Fibroblast of the aortic adventitia (primary cell): ENCODE measurements around the gene TMEM170A. TPM values are rescaled to one million over a fixed set of nuclear protein-coding genes. Genes with fewer than 3 reads are reported as not detected.

ENCODE experiments used
- DNase-seq: peaks from one replicate; pipeline ENCODE4 v3.0.0-alpha.2; 2010; ENCODE audit warnings: low read depth
- H3K4me3 ChIP-seq: 2 replicates; pipeline ENCODE4 v1.5.1; 2011; ENCODE audit warnings: low read depth, mild to moderate bottlenecking, control low read depth, low read length, moderate library complexity
- total RNA-seq: library from RNA; depleted of rRNA; stranded (reverse); fragments of >200 nt; gene quantifications from 2 replicates; pipeline ENCODE4 v1.2.3, GENCODE V29; 2012; ENCODE audit warnings: low replicate concordance
- TF ChIP-seq, protein P1 (sequence below): IDR thresholded peaks from 2 replicates; pipeline ENCODE4 v1.5.1; 2011; ENCODE audit warnings: mild to moderate bottlenecking, low read length, control low read depth, inconsistent platforms; ENCODE audit not compliant: insufficient read depth

Gene TMEM170A
- total RNA-seq, 1 donor = 13.6 TPM

GRCh38 chr16:75497558-75497957 is 33.1 kb upstream of the TMEM170A start:
- no peak for DNase-seq
- TF ChIP-seq, protein P1, sequence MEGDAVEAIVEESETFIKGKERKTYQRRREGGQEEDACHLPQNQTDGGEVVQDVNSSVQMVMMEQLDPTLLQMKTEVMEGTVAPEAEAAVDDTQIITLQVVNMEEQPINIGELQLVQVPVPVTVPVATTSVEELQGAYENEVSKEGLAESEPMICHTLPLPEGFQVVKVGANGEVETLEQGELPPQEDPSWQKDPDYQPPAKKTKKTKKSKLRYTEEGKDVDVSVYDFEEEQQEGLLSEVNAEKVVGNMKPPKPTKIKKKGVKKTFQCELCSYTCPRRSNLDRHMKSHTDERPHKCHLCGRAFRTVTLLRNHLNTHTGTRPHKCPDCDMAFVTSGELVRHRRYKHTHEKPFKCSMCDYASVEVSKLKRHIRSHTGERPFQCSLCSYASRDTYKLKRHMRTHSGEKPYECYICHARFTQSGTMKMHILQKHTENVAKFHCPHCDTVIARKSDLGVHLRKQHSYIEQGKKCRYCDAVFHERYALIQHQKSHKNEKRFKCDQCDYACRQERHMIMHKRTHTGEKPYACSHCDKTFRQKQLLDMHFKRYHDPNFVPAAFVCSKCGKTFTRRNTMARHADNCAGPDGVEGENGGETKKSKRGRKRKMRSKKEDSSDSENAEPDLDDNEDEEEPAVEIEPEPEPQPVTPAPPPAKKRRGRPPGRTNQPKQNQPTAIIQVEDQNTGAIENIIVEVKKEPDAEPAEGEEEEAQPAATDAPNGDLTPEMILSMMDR = no peak
- H3K4me3 ChIP-seq = no peak overlapping the region

DNA sequence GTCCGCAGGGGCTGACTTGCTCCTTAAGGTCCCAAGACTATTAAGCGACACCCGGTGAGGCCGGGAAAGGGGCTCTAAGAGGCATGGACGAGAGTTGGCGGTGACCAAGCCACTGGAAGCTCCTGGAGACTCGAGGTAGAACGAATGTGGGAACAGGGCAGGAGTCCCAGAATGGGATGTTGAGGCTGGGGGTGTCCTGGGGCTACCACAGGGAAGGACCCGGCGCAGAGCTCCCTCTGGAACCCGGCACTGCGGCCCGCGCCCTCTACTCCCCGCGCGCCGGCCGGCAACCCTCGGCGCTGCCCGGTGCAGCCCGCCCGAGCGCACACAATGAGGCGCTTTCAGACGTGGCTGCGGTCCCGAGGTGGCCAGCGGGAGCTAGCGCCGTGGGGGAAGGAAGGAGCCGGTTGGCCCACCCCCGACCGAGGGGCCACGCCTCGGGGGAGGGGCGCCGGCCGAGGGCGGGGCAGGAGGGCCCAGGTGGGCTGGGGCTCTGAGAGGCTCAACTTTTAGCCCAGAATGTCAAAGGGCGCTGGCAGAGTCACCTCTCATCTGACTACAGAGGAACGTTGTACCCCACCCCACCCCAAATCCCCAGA is 30.7 kb upstream of the TMEM170A start, which contains the start of gene CHST6:
Gene CHST6 (minus strand): TSS at position 366 of the 599 bp plus-strand sequence. CDS start 15,613 bp downstream, outside the sequence.
- no peak for DNase-seq
- peak within 1 kb of the TSS; percentile 37 for H3K4me3 ChIP-seq
- TF ChIP-seq, protein P1 = no peak

DNA sequence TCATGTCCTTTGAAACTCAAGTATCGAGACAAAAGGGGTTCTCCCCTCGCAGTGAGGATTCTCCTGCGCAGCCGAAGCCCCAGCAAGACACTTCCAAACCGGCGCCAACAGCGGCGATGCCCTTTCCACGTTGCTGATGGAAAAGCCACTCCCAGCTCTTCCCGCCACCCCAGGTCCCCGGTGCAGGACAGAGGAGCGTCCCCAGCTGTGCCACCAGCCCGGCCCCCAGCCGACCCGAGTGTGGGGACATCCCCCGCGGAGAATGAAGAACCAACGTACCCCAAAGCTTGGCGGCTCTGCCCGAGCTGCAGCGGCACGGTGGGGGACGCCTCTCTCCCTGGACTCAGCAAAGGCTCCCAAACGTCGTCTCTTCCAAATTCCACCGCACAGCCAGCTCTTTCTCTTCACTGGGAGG is 30.2 kb upstream of the TMEM170A start:
- no peak for DNase-seq
- TF ChIP-seq, protein P1 = no peak
- peak overlapping the region; percentile 37 for H3K4me3 ChIP-seq

DNA sequence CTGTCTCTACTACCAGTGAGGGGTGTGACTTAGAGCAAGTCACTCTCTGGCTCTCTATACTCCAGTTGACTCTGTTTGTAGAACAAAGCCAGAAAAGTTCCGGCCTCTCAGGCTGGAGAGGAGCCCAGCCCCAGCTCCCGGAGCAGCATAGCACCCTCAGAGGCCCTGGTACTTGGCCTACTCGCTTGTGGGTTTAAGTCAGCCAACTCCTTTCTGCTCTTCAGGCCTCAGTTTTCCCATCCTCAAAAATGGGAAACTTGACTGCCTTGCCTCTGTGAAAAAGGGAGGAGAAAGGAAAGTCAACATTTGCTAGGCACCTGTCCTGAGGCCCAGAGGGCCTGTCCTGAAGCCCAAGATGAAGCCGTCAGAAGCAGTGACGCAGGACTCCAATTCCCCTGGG is 29.7 kb upstream of the TMEM170A start:
- H3K4me3 ChIP-seq = no peak overlapping the region
- TF ChIP-seq, protein P1 = no peak
- no peak for DNase-seq

GRCh38 chr16:75491876-75492275 is 27.4 kb upstream of the TMEM170A start:
- DNase-seq = no peak

DNA sequence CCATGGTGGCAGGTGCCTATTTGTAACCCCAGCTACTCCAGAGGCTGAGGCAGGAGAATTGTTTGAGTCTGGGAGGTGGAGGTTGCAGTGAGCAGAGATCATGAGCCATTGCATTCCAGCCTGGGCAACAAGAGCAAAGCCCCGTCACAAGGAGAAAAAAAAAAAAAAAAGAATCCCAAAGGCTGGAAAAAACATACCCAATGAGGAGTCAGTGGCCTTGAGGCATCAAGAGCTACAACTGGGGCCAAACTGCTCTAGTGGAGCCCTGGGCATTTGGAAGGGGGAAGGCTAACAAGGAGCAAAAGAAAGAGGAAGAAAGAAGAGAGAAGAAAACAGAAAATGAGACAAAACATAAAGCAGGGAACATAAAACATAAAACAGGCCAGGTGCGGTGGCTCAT is 23.8 kb upstream of the TMEM170A start:
- TF ChIP-seq, protein P1 = no peak
- no peak for DNase-seq
- H3K4me3 ChIP-seq = no peak overlapping the region

More at GRCh38 chr16:75491876-75492275, 27.4 kb upstream of the TMEM170A start:
- no peak overlapping the region for H3K4me3 ChIP-seq
- TF ChIP-seq, protein P1 = peak; percentile 10
